ENCODE measurements around the gene ATP1B2.
"Not testable (repeated sequence)": the region's sequence is repeated elsewhere in the genome, so short reads cannot be mapped to it uniquely, and the experiment has no call there.

Gene ATP1B2

DNA sequence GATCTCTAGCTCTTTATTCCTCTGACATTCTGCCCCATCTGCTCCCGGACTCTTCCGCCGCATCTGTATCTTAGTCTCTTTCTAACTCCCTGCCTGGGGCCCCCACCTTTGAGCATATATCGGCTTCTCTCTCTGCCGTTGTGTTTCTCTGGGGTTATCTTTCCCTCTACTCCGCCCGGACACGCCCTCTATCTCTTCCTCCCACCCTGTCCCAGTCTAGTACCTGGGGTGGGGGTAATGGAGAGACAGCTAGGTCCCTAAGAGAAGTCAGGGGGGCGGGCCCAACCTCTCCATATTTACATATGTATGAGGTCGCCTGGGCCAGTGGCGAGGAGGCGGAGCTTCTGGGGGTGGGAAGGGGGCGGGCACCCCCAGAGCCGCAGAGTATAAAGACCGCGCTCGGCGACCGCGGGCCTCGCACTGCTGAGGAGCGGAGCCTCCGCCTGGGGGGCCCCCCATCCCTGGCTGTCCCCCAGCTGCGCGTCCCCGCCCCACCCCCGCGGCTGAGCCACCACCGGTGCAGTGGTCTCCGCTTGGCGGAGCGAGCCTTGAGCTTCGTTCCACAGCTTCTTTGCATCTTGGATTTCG, at the start of gene ATP1B2:
Gene ATP1B2 (plus strand): TSS at position 418 of the 588 bp plus-strand sequence. CDS start 593 bp downstream, outside the sequence.
- peak; percentile 84 for DNase-seq

DNA sequence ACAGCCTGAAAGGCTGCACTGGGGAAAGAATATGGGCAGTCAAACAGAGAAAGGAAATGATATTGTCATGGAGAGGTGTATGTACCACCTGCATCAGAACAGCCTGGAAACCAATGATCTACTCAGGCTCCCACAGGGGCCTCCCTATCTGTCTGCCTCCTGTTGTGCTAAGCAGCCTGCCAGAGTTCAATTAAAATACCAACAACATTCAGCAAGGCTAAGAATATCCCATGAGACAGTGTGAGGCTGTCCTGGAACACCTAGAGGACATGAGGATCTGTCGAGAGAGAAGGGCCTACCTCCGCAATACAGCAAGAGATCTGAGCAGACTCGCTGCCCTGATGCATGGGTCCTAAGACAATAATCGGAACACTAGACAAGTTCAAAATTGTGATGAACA, 44.4 kb upstream of the ATP1B2 start:
- DNase-seq: no peak

- no peak for DNase-seq
These were observed 40.1 kb upstream of the ATP1B2 start for GRCh38 chr17:7610641-7611040.

- no peak for DNase-seq
These were observed 39.0 kb upstream of the ATP1B2 start for GRCh38 chr17:7611635-7612293.

- DNase-seq: no peak
These were observed 38.5 kb upstream of the ATP1B2 start for GRCh38 chr17:7612294-7612640.

- no peak for DNase-seq
These were observed 36.8 kb upstream of the ATP1B2 start for GRCh38 chr17:7613769-7614424.

DNA sequence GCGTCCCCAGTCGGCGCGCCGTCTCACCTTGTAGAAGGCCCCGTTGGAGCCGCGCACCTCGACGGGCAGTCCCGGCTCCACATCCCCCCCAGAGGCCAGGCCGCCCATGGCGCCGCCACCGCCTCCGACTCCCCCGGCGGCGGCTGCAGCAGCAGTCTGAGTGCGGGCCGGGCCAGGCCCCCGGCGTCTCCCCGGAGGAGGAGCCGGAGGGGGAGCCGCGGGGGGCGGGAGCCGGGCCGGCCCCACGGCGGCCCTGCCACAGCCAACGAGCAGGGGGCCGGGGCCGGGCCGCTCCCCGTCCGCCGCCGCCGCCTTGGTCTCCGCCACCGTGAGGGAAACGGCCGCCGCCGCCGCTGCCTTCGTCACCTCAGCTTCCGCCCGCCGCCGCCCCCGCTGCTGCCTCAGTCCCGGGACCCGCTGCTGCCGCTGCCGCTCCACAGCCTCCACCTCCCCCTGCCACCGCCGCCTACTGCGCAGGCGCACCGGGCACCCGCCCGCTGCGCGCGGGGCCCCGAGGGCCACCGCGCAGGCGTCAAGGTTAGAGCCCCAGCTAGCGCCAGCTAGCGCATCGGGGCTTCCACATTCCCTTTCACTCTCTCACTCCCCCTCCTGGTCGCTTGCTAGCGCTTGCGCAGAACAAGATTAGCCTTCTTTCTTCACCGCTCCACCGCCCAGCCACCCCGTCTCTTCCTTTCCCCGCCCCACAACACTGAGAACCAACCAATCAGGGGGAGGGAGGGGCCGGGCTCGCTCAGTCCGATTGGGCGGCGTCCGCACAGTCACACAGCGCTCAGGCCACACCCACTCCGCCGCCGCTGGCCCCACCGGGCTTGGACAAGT, 36.1 kb upstream of the ATP1B2 start, which contains the start of gene FXR2:
Gene FXR2 (minus strand): TSS at position 473 of the 840 bp plus-strand sequence. CDS start 365 bp downstream, at position 108.
- peak; percentile 100 for DNase-seq

DNA sequence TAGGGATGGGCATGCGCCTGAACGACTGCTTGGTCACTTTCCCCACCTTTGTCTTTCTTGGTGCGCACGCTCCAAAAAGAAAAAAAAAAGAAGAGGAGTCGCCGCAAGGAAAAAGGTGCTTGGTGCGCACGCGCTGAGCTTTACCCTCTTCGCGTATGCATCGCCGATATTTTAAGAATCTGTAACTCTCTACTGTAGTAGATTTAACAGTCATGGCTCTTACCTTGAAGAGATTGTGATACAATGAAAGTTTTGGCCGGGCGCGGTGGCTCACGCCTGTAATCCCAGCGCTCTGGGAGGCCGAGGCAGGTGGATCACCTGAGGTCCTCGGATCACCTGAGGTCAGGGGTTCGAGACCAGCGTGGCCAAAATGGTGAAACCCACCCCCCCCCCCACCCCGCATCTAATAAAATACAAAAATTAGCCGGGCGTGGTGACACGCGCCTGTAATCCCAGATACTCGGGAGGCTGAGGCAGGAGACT, 35.4 kb upstream of the ATP1B2 start:
- no peak for DNase-seq

- no peak for DNase-seq
These were observed 32.1 kb upstream of the ATP1B2 start for GRCh38 chr17:7618608-7619007.

DNA sequence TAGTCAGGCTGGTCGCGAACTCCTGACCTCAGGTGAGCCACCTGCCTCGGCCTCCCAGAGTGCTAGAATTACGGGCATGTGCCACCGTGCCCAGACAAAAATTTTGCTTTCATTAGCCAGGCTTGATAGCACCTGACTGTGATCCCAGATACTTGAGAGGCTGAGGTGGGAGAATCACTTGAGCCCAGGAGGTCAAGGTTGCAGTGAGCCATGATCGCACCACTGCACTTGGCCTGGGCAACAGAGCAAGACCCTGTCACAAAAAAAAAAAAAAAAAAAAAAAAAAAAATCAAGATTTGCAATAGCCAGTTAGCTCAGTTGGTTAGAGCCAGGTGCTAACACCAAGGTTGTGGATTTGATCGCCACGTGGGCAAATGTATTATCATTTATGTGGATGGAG, 29.9 kb upstream of the ATP1B2 start:
- no peak for DNase-seq

- DNase-seq: no peak
These were observed 27.1 kb upstream of the ATP1B2 start for GRCh38 chr17:7623661-7624060.

GRCh38 chr17:7625749-7626148, 25.0 kb upstream of the ATP1B2 start:
- DNase-seq: not testable (repeated sequence)

DNA sequence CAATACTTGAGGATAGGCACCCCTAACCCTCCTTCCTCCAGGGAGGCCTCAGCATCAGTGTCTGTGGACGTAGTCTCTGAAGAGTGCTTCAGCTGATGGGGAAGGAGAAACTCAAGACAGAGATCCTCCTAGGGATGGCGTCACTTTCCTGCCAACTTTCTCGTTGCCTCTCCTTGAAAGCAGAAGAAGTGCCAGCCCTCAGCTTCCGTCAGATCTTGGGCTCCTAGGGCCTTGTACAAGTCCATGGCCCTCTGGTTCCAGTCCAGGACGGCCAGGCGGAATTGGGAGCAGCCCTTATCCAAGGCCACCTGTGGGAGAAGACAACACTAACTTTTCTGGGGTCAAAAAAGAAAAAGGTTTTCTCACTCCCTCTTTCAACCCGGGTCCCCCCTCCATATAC, 24.4 kb upstream of the ATP1B2 start:
- DNase-seq: no peak

DNA sequence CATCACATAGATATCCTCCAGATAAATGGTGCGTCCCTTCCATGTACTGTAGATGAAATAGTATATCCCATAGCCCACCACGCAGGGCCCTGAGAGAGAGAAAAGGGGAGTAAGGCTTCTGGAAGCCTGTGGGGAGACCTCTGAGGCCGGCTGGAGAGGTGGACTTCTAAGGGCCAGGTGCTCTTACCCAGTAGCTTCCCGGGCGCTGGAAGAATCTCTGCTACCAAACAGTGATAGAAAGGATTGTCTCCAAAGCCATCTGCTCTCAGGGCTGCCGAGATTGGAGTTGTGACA, 23.8 kb upstream of the ATP1B2 start:
- no peak for DNase-seq

DNA sequence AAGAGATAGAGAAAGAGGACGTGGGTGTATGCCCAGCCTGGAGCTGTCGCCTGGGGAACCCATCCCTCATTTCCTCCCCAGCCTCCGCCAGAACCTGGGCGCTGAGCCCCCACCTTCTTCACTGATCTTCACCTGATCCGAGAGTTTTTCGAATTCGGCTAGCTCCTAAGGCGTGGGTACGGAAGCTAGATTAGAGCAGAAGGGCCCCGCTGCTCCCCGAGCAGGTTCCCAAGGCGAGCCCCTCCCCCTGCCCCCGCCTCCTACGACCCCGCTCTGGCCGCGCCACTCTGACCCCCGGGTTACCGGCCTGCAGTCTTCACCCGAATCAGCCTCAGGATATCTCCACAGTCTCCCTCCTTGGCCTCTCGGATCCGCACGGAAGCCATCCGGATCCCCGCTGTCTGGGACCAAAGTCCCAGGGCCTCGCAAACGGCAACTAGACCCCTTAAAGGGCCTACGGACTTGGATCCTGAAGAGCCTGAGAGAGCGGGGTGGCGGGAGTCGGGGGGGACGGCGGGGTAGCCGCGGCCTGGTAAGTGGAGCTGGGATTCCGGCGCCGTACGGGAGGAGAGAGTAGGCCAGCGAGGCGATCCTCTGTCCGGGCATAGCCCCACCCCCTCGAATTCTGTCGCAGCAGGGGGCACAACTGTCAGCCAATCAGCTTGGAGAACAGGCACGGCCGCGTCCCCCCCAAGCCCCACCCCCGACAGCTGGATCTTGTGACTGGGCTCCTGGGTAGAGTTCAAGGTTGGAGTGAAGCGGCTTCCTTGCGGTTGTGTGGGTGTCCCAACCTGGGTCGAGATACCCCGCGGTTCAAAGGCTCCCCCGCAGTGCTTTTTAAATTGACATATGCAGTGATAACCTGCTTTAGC, 23.2 kb upstream of the ATP1B2 start, which contains the start of gene SAT2:
Gene SAT2 (minus strand): TSS at position 572 of the 872 bp plus-strand sequence. CDS start 186 bp downstream, at position 386.
- peak; percentile 97 for DNase-seq

DNA sequence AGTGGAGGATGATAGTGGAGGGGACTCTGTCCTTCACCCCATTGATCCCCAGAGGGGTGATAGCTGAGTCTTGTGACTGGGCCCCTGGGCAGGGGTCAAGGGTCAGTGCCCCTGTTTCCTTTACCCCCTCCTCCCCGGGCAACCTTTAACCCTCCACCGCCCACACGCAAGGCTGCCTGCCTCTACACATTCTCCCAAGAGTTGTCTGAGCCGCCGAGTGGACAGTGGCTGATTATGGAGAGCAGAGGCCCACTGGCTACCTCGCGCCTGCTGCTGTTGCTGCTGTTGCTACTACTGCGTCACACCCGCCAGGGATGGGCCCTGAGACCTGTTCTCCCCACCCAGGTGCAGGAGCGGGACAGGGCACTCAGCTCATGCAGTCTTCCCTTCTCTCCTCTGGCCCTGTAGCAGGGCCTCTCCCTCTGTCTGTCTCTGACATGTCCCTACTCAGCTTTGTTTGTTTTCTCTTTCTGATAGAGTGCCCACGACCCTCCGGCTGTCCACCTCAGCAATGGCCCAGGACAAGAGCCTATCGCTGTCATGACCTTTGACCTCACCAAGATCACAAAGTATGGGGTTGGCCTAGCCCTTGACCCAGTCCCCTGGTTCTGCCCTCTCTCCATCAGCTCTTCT, 20.7 kb upstream of the ATP1B2 start, which contains the start of gene SHBG:
Gene SHBG (plus strand): TSS at position 197 of the 633 bp plus-strand sequence. CDS start 38 bp downstream, at position 235.
- DNase-seq: no peak

GRCh38 chr17:7631398-7632380, 19.0 kb upstream of the ATP1B2 start:
- no peak for DNase-seq

DNA sequence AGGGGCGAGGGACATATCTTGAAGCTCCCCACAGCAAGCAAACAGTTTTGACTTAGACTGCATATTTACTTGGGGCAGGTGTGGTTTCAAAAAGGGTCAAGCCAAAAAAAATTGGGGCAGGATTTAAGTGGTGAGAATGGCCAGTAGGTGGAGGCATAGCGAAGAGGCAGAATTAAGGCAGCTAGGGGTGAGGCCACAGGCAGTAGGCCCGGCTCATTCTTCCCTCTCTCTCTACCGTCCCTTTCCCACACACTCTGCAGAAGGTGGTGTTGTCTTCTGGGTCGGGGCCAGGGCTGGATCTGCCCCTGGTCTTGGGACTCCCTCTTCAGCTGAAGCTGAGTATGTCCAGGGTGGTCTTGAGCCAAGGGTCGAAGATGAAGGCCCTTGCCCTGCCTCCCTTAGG, 18.2 kb upstream of the ATP1B2 start:
- no peak for DNase-seq

DNA sequence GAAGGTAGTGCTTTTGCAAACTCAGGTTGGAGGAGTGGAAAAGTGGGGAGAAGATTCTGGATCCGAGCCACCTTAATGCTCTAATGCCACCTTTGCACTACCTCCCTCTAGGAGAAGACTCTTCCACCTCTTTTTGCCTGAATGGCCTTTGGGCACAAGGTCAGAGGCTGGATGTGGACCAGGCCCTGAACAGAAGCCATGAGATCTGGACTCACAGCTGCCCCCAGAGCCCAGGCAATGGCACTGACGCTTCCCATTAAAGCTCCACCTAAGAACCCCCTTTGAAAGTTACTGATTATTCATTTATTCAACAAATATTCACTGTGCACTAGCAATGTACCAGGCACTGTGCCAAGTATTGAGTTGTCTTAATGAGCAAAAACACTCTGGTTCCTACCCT, 17.6 kb upstream of the ATP1B2 start:
- no peak for DNase-seq

DNA sequence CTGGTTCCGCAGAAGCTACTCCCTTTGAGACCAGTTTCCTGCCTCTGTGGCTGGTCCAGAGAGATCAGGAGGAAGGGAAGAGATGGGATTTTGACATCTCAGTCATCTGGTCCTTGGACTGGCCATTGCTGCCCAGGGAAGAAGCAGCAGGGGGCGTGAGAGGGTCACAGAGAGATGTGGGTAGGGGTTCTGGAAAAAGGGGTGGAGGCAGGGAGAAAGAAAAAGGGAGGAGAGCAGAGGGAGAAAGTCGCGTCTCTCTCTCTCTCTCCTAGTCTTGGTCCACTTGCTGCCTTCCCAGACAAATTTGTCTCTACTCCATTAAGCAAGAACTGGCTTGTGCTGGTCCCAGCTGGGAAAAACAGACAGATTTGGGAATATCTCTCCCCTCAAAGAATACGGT, 16.3 kb upstream of the ATP1B2 start:
- peak; percentile 74 for DNase-seq
